OCI-LY7 (cell line): ENCODE measurements around the gene SYNM.

ENCODE experiments used
- CTCF ChIP-seq: fragments of 200-600 bp; sonication (generic); conservative IDR thresholded peaks from 2 replicates; pipeline ENCODE4 v1.5.1; 2014; ENCODE audit warnings: mild to moderate bottlenecking, antibody characterized with exemption, low read length, moderate library complexity, mixed read lengths
- EZH2phosphoT487 ChIP-seq: fragments of 200-600 bp; sonication (generic); IDR thresholded peaks from 2 replicates; pipeline ENCODE4 v1.6.1; 2018; ENCODE audit warnings: low read depth, borderline replicate concordance, mild to moderate bottlenecking, mixed run types, antibody characterized with exemption, low read length, moderate library complexity, mixed read lengths

GRCh38 chr15:99105514-99106341, 848 bp downstream of the SYNM start:
- no peak for TF ChIP-seq CTCF
- TF ChIP-seq EZH2phosphoT487, result no peak
